Endodermal cell (in vitro differentiated cells): ENCODE results near the gene GUCA2A. TPM values are rescaled to one million over a fixed set of nuclear protein-coding genes. Genes with fewer than 3 reads are reported as not detected.
A peak's percentile ranks its signal among the peaks of the same experiment; 100 is the strongest.

Experiments
- DNase-seq: peaks from one replicate; pipeline ENCODE4 v3.0.0-alpha.2; 2017
- H3K27ac ChIP-seq: 2 replicates; pipeline ENCODE4 v1.5.1; 2013; ENCODE audit warnings: mild to moderate bottlenecking, low read depth, low read length, moderate library complexity
- H3K27me3 ChIP-seq: 2 replicates; pipeline ENCODE4 v1.6.1; 2013; ENCODE audit warnings: mild to moderate bottlenecking, low read length, moderate library complexity; ENCODE audit not compliant: insufficient read depth, control insufficient read depth, poor library complexity, severe bottlenecking
- H3K36me3 ChIP-seq: 2 replicates; pipeline ENCODE4 v1.7.0; 2013; ENCODE audit warnings: mild to moderate bottlenecking, low read length, moderate library complexity; ENCODE audit not compliant: control insufficient read depth, insufficient read depth
- H3K4me1 ChIP-seq: one replicate; pipeline ENCODE4 v1.7.0; 2013; ENCODE audit warnings: low read length; ENCODE audit not compliant: control insufficient read depth, insufficient read depth
- H3K4me3 ChIP-seq: 2 replicates; pipeline ENCODE4 v1.5.1; 2013; ENCODE audit warnings: mild to moderate bottlenecking, low read length, moderate library complexity
- H3K9ac ChIP-seq: 2 replicates; pipeline ENCODE4 v1.6.1; 2013; ENCODE audit warnings: mild to moderate bottlenecking, low read length, moderate library complexity; ENCODE audit not compliant: poor library complexity, severe bottlenecking; ENCODE audit errors: extremely low read depth
- H3K9me3 ChIP-seq: 2 replicates; pipeline ENCODE4 v1.6.1; 2013; ENCODE audit warnings: mild to moderate bottlenecking, low read length, moderate library complexity; ENCODE audit not compliant: control insufficient read depth
- H3K27ac Mint-ChIP-seq: 2 replicates; pipeline ENCODE4 v1.8.0; 2020; ENCODE audit warnings: mixed read lengths
- H3K27me3 Mint-ChIP-seq: 2 replicates; pipeline ENCODE4 v1.8.0; 2021; ENCODE audit warnings: mild to moderate bottlenecking, mixed read lengths; ENCODE audit not compliant: insufficient read depth
- H3K36me3 Mint-ChIP-seq: 2 replicates; pipeline ENCODE4 v1.8.0; 2020; ENCODE audit warnings: low read depth, mixed read lengths
- H3K4me1 Mint-ChIP-seq: 2 replicates; pipeline ENCODE4 v1.8.0; 2020; ENCODE audit warnings: mixed read lengths
- H3K4me3 Mint-ChIP-seq: 2 replicates; pipeline ENCODE4 v1.8.0; 2020; ENCODE audit warnings: mild to moderate bottlenecking, moderate library complexity, mixed read lengths
- H3K9me3 Mint-ChIP-seq: 2 replicates; pipeline ENCODE4 v1.8.0; 2020; ENCODE audit warnings: mild to moderate bottlenecking, mixed read lengths
- CTCF ChIP-seq: fragments of 200-600 bp; sonication (generic); conservative IDR thresholded peaks from 2 replicates; pipeline ENCODE4 v1.5.0; 2021; ENCODE audit warnings: antibody characterized with exemption, mild to moderate bottlenecking
- WGBS, 2 experiments: methylation state at CpG; one replicate each; pipeline versions ENCODE4 v1.1.5 to v1.1.7; 2013; ENCODE audit warnings: missing lambda C conversion rate in 2 of 2, mixed read lengths in 1 of 2; ENCODE audit not compliant: insufficient coverage in 1 of 2, insufficient read length in 1 of 2; 5-methylcytosine and 5-hydroxymethylcytosine counted together
- total RNA-seq, 2 donors: library from RNA; stranded (reverse); fragmentation: NEBNext Ultra II Directional in 1 of 2; extraction: Animal tissue kit (Norgen Biotek cat#: 25700) in 1 of 2; gene quantifications; 2 replicates in 1 of 2; 3 replicates in 1 of 2; pipeline ENCODE4 v1.2.1, GENCODE V29; 2021

Gene GUCA2A
- total RNA-seq, 2 donors from 2014 or later, result 1.9 TPM; not detected in 1

GRCh38 chr1:42145389-42145716, 19.2 kb downstream of the GUCA2A start:
- Histone ChIP-seq H3K27ac (no peak overlapping the region), H3K36me3 (no peaks in the 10 kb centered on the region), H3K4me3 (no peak overlapping the region), H3K9me3 (no peaks in the 10 kb centered on the region), H3K9ac (no peak overlapping the region), H3K27me3 (peaks cover 24% of the 10 kb centered on the region), H3K4me1 (no peaks in the 10 kb centered on the region)
- TF ChIP-seq CTCF, result no peak
- WGBS, 2 experiments, result 92 to 95% methylated on average over 7 to 8 of the region's 8 CpGs
- Mint-ChIP-seq H3K36me3 (no peaks in the 10 kb centered on the region), H3K27me3 (peaks cover 3% of the 10 kb centered on the region), H3K27ac (no peak overlapping the region), H3K9me3 (no peaks in the 10 kb centered on the region), H3K4me3 (no peak overlapping the region), H3K4me1 (no peaks in the 10 kb centered on the region)
- no peak for DNase-seq

- Mint-ChIP-seq H3K9me3 (no peaks in the 10 kb centered on the region), H3K4me1 (no peaks in the 10 kb centered on the region), H3K36me3 (no peaks in the 10 kb centered on the region), H3K27me3 (no peaks in the 10 kb centered on the region), H3K4me3 (no peak overlapping the region), H3K27ac (no peak overlapping the region)
- no peak overlapping the region for H3K4me3 ChIP-seq
- H3K9me3 ChIP-seq, result no peaks in the 10 kb centered on the region
- no peak overlapping the region for H3K27ac ChIP-seq
- no peaks in the 10 kb centered on the region for H3K4me1 ChIP-seq
- WGBS, 2 experiments, result 88 to 93% methylated on average over 5 to 12 of the region's 12 CpGs
- no peak overlapping the region for H3K9ac ChIP-seq
- no peak for TF ChIP-seq CTCF
- peak; percentile 53 for DNase-seq
- H3K27me3 ChIP-seq, result peaks cover 19% of the 10 kb centered on the region
- no peaks in the 10 kb centered on the region for H3K36me3 ChIP-seq
These were observed 19.7 kb downstream of the GUCA2A start for GRCh38 chr1:42144711-42145388.

- peak; percentile 32 for DNase-seq
- H3K27me3 Mint-ChIP-seq, result no peaks in the 10 kb centered on the region
- WGBS, 2 experiments, result 79 to 87% methylated on average over 7 to 13 of the region's 13 CpGs
- TF ChIP-seq CTCF, result no peak
- no peaks in the 10 kb centered on the region for H3K36me3 Mint-ChIP-seq
- no peak overlapping the region for H3K9ac ChIP-seq
- H3K4me3 Mint-ChIP-seq, result no peak overlapping the region
- H3K4me3 ChIP-seq, result no peak overlapping the region
- no peaks in the 10 kb centered on the region for H3K9me3 ChIP-seq
- H3K27me3 ChIP-seq, result peaks cover 13% of the 10 kb centered on the region
- no peaks in the 10 kb centered on the region for H3K9me3 Mint-ChIP-seq
- no peaks in the 10 kb centered on the region for H3K4me1 Mint-ChIP-seq
- no peak overlapping the region for H3K27ac ChIP-seq
- no peak overlapping the region for H3K27ac Mint-ChIP-seq
- no peaks in the 10 kb centered on the region for H3K4me1 ChIP-seq
- H3K36me3 ChIP-seq, result no peaks in the 10 kb centered on the region
These were observed 20.4 kb downstream of the GUCA2A start for GRCh38 chr1:42143896-42144710.
